Tibial artery (tissue), 4 donors: ENCODE data around the gene DNAJC18.
A peak's percentile ranks its signal among the peaks of the same experiment; 100 is the strongest.

Experiments
- DNase-seq, 2 donors: peaks; one replicate each; pipeline ENCODE4 v3.0.0-alpha.2; 2019
- H3K27ac ChIP-seq, 2 donors: fragments of 200-600 bp; sonication (generic) in 1 of 2; 1 replicate in 1 of 2; 2 replicates in 1 of 2; pipeline ENCODE4 v1.5.1; 2018 to 2019; ENCODE audit warnings: mild to moderate bottlenecking in 1 of 2
- H3K27me3 ChIP-seq, 2 donors: fragments of 200-600 bp; sonication (generic) in 1 of 2; one replicate each; pipeline versions ENCODE4 v1.5.1 to v1.6.0; 2016 to 2019
- H3K36me3 ChIP-seq, 3 donors: fragments of 200-600 bp; sonication (generic) in 2 of 3; one replicate each; pipeline ENCODE4 v1.5.1; 2016 to 2019; ENCODE audit warnings: mild to moderate bottlenecking in 2 of 3
- H3K4me1 ChIP-seq, 4 donors: fragments of 200-600 bp; sonication (generic) in 2 of 4; 1 replicate in 3 of 4; 2 replicates in 1 of 4; pipeline ENCODE4 v1.5.1; 2016 to 2019
- H3K4me3 ChIP-seq, 2 donors: fragments of 200-600 bp; sonication (generic) in 1 of 2; 1 replicate in 1 of 2; 2 replicates in 1 of 2; pipeline ENCODE4 v1.5.1; 2018 to 2019; ENCODE audit warnings: mild to moderate bottlenecking in 2 of 2
- H3K9me3 ChIP-seq, 3 donors: fragments of 200-600 bp; sonication (generic) in 1 of 3; one replicate each; pipeline ENCODE4 v1.5.1; 2016 to 2019
- intact Hi-C: fragments of 100-400 bp; cut with DNase I; formaldehyde crosslinking; loops from one replicate; pipeline ENCODE4 v1.15.0; 2023; ENCODE audit warnings: low total_unique reads
- TF ChIP-seq, protein P1 (sequence below), 2 experiments: fragments of 200-600 bp in 1 of 2; fragments of 450-650 bp in 1 of 2; IDR thresholded peaks; one replicate each; pipeline ENCODE4 v1.5.1; 2017 to 2019; ENCODE audit warnings: antibody characterized with exemption in 2 of 2, mild to moderate bottlenecking in 1 of 2, moderate library complexity in 1 of 2

Gene DNAJC18

DNA sequence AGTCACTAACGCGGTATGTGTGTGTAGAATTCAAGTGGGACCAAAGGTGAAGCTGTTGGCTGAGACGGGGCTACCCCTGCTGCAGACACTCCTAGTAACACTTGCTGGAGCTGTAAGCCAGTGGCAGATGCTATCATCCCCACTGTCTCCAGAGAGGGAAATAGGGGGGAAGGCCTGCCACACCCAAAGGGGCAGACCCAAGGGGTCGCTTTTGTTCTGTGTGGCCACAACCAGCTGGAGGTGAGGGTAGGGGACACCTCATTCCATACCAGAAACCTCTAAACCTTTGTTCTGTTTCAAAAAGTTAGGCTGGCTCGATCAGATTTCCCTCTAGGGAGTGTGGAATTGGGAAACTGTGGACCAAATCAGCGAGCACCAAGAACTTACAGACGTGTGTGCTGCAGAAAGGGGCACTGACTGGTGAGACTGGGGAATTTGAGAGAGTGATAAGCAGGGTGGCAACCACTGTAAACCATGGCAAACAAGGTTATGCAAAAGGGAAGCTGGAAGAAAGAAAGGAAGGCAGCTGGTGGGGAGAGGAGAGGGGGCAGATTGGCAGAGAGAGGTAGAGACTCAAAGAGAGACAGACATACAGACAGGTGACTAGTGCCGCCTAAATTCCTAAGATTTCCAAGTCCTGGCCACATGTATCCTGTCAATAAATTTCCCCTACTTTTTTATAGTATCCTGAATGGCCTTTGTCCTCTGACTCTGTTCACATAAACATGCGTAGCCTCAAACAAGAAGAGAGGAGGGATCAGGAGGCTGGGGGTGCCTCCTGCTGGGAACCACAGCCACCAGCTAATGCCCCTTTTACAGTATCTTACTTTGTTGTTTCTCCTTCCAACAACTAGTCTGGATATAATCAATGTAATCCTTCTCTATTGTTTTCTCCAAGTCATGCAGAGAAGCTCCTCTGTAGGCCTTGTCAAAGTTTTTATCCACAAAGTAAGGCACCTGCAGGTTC lies 19.8 kb downstream of the DNAJC18 start:
- H3K36me3 ChIP-seq, result peaks cover 6 to 35% (median 26%) of the 10 kb centered on the region in 3 donors
- no peak for DNase-seq
- peaks cover 0 to 40% (median 23%) of the 10 kb centered on the region in 4 donors for H3K4me1 ChIP-seq
- no peaks in the 10 kb centered on the region for H3K27me3 ChIP-seq
- intact Hi-C loops, result no loop called here
- H3K4me3 ChIP-seq, result no peak overlapping the region
- H3K9me3 ChIP-seq, result no peaks in the 10 kb centered on the region
- TF ChIP-seq, protein P1, sequence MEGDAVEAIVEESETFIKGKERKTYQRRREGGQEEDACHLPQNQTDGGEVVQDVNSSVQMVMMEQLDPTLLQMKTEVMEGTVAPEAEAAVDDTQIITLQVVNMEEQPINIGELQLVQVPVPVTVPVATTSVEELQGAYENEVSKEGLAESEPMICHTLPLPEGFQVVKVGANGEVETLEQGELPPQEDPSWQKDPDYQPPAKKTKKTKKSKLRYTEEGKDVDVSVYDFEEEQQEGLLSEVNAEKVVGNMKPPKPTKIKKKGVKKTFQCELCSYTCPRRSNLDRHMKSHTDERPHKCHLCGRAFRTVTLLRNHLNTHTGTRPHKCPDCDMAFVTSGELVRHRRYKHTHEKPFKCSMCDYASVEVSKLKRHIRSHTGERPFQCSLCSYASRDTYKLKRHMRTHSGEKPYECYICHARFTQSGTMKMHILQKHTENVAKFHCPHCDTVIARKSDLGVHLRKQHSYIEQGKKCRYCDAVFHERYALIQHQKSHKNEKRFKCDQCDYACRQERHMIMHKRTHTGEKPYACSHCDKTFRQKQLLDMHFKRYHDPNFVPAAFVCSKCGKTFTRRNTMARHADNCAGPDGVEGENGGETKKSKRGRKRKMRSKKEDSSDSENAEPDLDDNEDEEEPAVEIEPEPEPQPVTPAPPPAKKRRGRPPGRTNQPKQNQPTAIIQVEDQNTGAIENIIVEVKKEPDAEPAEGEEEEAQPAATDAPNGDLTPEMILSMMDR (IDR thresholded peaks at IDR 0.05), result no peak
- H3K27ac ChIP-seq, result peak overlapping the region in 1 of 2 donors; percentile 75

DNA sequence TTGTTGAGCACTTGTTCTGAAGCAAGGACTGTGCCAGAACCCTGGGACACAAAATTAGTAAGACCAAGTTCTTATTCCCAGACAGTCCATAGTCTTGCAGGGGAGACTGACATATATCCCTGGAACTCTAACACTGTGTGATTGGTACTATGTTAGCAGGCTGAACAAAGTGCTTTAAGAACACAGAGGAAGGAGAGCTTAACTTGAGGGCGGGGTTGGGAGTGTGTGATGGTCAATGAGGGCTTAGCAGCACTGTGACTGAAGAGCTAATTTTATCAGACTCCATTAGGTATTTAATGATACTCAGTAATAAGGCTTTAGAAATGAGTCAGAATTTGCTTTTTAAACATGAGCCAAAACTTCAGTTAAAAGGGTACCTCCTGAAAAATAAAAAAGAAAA lies 20.5 kb downstream of the DNAJC18 start:
- H3K36me3 ChIP-seq, result peaks cover 2 to 34% (median 22%) of the 10 kb centered on the region in 3 donors
- no peaks in the 10 kb centered on the region for H3K9me3 ChIP-seq
- no peak for DNase-seq
- no peaks in the 10 kb centered on the region for H3K27me3 ChIP-seq
- peak overlapping the region; percentile 45 to 75 for H3K27ac ChIP-seq
- H3K4me1 ChIP-seq, result peaks cover 0 to 41% (median 23%) of the 10 kb centered on the region in 4 donors
- intact Hi-C loops, result no loop called here
- TF ChIP-seq, protein P1 (IDR thresholded peaks at IDR 0.05), result no peak
- no peak overlapping the region for H3K4me3 ChIP-seq

DNA sequence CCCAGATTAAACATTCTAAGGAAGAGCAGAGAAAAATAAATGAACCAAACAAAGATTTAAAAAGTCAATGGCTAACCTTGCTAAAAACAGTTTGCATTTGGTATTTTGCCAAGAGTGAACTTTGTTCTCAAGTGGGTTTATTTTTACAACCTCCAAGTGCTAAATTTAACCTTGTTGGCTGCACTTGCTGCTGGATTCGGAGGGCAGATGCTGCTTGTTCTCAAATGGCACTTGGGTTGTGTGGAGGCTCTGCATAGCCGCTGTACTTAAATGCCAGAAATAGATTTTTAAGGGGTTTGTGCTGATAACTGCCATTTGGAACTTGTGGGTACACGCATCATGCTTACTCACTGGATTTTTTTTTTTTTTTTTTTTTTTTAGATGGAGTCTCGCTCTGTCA lies 22.1 kb downstream of the DNAJC18 start:
- peaks cover 9 to 34% (median 34%) of the 10 kb centered on the region in 3 donors for H3K36me3 ChIP-seq
- peak overlapping the region; percentile 45 to 75 for H3K27ac ChIP-seq
- H3K4me1 ChIP-seq, result peaks cover 0 to 41% (median 23%) of the 10 kb centered on the region in 4 donors
- H3K4me3 ChIP-seq, result no peak overlapping the region
- DNase-seq, result peak in 1 of 2 donors; percentile 82
- intact Hi-C loops, result no loop called here
- H3K27me3 ChIP-seq, result no peaks in the 10 kb centered on the region
- TF ChIP-seq, protein P1 (IDR thresholded peaks at IDR 0.05), result no peak
- no peaks in the 10 kb centered on the region for H3K9me3 ChIP-seq

DNA sequence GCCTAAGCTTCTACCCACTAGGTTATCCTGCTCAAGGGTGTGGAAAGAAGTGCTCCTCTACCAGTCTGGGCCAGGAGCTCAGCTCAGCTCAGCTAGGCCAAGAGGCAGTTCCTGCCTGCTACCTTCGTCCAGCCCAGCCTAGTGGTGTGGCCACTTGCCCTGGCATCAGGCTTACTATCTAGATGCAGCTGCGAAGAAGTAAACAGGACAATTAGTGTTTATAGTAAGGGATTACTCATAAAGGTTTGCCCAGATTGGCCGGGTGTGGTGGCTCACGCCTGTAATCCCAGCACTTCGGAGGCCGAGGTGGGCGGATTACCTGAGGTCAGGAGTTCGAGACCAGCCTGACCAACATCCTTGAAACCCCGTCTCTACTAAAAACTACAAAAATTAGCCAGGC lies 22.7 kb downstream of the DNAJC18 start:
- Histone ChIP-seq H3K27me3 (no peaks in the 10 kb centered on the region), H3K4me1 (peaks cover 0 to 41% (median 23%) of the 10 kb centered on the region in 4 donors), H3K9me3 (no peaks in the 10 kb centered on the region), H3K36me3 (peaks cover 9 to 34% (median 34%) of the 10 kb centered on the region in 3 donors), H3K4me3 (no peak overlapping the region), H3K27ac (peak overlapping the region; percentile 45 to 75)
- intact Hi-C loops, result no loop called here
- TF ChIP-seq, protein P1 (IDR thresholded peaks at IDR 0.05), result no peak
- DNase-seq, result no peak

DNA sequence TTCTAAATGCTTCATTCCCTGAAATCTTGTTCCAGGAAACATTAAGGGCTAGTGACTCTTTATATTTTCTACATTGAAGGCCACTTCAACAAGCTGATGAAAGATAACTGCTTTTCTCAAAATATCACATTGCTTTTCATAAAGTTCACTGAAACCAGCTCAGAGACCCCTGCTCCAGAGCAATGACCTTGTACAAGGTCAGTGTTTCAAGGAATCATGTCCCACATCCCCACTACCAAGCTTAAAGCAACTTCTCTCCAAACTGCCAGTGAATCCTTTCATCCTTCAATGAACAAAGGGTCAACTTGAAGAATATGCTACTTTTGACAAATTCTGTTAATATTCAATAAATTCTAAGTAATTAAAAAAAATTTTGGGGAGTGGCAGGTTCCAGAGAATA lies 23.5 kb downstream of the DNAJC18 start:
- Histone ChIP-seq H3K27me3 (no peaks in the 10 kb centered on the region), H3K27ac (peak overlapping the region; percentile 45 to 75), H3K9me3 (no peaks in the 10 kb centered on the region), H3K36me3 (peaks cover 9 to 39% (median 27%) of the 10 kb centered on the region in 3 donors), H3K4me1 (peaks cover 0 to 48% (median 25%) of the 10 kb centered on the region in 4 donors), H3K4me3 (no peak overlapping the region)
- TF ChIP-seq, protein P1 (IDR thresholded peaks at IDR 0.05), result no peak
- intact Hi-C loops, result no loop called here
- no peak for DNase-seq
